Left kidney (tissue), 8 donors: ENCODE results near the gene LRRC55. TPM values are rescaled to one million over a fixed set of nuclear protein-coding genes. Genes with fewer than 3 reads are reported as not detected.

ENCODE experiments used
- DNase-seq: peaks from one replicate; pipeline ENCODE4 v3.0.0-alpha.2; 2013
- long read RNA-seq, 8 donors: transcript quantifications; one replicate each; lab custom pipeline, GENCODE V29; 2026
- polyA plus RNA-seq: library from polyadenylated mRNA; unstranded; fragments of 120-200 nt; gene quantifications from one replicate; pipeline ENCODE4 v1.2.1, GENCODE V29; 2013; ENCODE audit not compliant: insufficient read length

Gene LRRC55
- 3.9 TPM for polyA plus RNA-seq
- long read RNA-seq, donor 1: 0 reads
- long read RNA-seq, donor 2, full-length matches to known transcripts: 2 of 2 reads
- long read RNA-seq, donor 2, partial matches to known transcripts: 0 of 2 reads
- long read RNA-seq, donor 2, other reads (novel, unspliced or antisense): 0 of 2 reads
- long read RNA-seq, donor 3: 0 reads
- long read RNA-seq, donor 4: 0 reads
- long read RNA-seq, donor 5, full-length matches to known transcripts: 2 of 2 reads
- long read RNA-seq, donor 5, partial matches to known transcripts: 0 of 2 reads
- long read RNA-seq, donor 5, other reads (novel, unspliced or antisense): 0 of 2 reads
- long read RNA-seq, donor 6, full-length matches to known transcripts: 1 of 1 reads
- long read RNA-seq, donor 6, partial matches to known transcripts: 0 of 1 reads
- long read RNA-seq, donor 6, other reads (novel, unspliced or antisense): 0 of 1 reads
- long read RNA-seq, donor 7, full-length matches to known transcripts: 1 of 1 reads
- long read RNA-seq, donor 7, partial matches to known transcripts: 0 of 1 reads
- long read RNA-seq, donor 7, other reads (novel, unspliced or antisense): 0 of 1 reads
- long read RNA-seq, donor 8: 0 reads

- DNase-seq: no peak
Observed at GRCh38 chr11:57181678-57182305, at the start of gene LRRC55. Gene LRRC55, plus strand, starts transcription at chr11:57181953. Its CDS starts 70 bp downstream, at chr11:57182023.

GRCh38 chr11:57133366-57134038, 48.3 kb upstream of the LRRC55 start:
- no peak for DNase-seq

- DNase-seq: no peak
Observed at GRCh38 chr11:57134284-57134683, 47.5 kb upstream of the LRRC55 start.

GRCh38 chr11:57135020-57135751, 46.6 kb upstream of the LRRC55 start:
- DNase-seq: no peak

- no peak for DNase-seq
Observed at GRCh38 chr11:57140568-57140967, 41.2 kb upstream of the LRRC55 start.

- no peak for DNase-seq
Observed at GRCh38 chr11:57143459-57143858, 38.3 kb upstream of the LRRC55 start.

- no peak for DNase-seq
Observed at GRCh38 chr11:57144075-57144474, 37.7 kb upstream of the LRRC55 start.

- DNase-seq: no peak
Observed at GRCh38 chr11:57144531-57145320, 37.0 kb upstream of the LRRC55 start.

- DNase-seq: no peak
Observed at GRCh38 chr11:57146301-57146700, 35.5 kb upstream of the LRRC55 start.

- no peak for DNase-seq
Observed at GRCh38 chr11:57148621-57149020, 33.1 kb upstream of the LRRC55 start.

- DNase-seq: no peak
Observed at GRCh38 chr11:57150454-57150917, 31.3 kb upstream of the LRRC55 start.

GRCh38 chr11:57152134-57152533, 29.6 kb upstream of the LRRC55 start:
- no peak for DNase-seq

GRCh38 chr11:57153448-57153847, 28.3 kb upstream of the LRRC55 start:
- no peak for DNase-seq

GRCh38 chr11:57154739-57155138, 27.0 kb upstream of the LRRC55 start:
- no peak for DNase-seq

- no peak for DNase-seq
Observed at GRCh38 chr11:57155400-57155799, 26.4 kb upstream of the LRRC55 start.

- DNase-seq: no peak
Observed at GRCh38 chr11:57155838-57156607, 25.7 kb upstream of the LRRC55 start.

GRCh38 chr11:57156928-57157327, 24.8 kb upstream of the LRRC55 start:
- no peak for DNase-seq

GRCh38 chr11:57157624-57158023, 24.1 kb upstream of the LRRC55 start:
- no peak for DNase-seq

GRCh38 chr11:57158180-57158579, 23.6 kb upstream of the LRRC55 start:
- no peak for DNase-seq

- no peak for DNase-seq
Observed at GRCh38 chr11:57158599-57158998, 23.2 kb upstream of the LRRC55 start.
